ENCODE data around the gene ZNF879. TPM values are rescaled to one million over a fixed set of nuclear protein-coding genes. Genes with fewer than 3 reads are reported as not detected.

The ZNF879 gene
- total RNA-seq, 4 donors from 2014 or later, result 2.5 to 7.0 (median 3.7) TPM

DNA sequence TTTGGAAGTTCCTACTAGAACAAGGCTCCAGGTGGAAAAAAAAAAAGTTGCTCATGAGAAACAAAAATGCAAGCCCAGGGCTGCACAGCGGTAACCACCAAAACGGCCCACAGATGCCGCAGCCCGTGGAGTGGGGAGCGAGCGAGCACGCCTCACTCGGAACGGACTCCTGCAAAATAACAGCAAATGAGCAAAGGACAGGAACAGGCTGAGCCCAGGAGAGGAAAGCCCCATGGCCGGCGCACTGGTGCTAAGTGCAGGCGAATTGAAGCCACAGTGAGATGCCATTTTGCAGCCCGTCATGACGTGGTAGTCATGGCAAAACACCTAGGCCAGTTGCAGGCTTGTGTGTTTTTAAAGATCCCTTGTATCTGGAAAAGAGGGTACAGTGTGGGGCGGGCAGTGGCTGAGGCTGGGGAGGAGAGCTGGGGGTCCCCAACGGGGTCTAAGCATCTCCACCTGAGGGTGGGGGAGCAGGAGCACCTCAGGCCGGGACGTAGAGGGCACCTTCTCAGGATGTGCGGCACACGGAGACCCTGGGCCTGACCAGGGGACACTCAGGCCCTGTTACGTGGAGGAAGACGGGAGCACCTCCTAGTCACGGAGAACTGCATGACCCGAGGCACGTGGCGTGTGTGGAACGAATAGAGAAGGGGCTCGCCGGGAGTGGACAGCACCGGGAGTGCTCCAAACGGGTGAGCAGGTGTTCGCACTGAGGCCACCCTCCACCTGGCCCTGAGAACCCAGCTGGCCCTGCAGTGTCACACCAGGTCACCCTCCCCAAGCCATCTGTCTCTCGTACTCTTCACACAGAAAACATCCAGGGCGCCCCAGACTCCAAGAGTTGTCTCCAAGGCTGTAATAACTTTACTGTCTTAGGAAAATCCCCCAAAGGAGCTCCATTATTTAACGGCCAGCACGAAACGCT lies 39.2 kb upstream of the ZNF879 start:
- no peak for ATAC-seq
- no peaks in the 10 kb centered on the region for H3K9me3 ChIP-seq

DNA sequence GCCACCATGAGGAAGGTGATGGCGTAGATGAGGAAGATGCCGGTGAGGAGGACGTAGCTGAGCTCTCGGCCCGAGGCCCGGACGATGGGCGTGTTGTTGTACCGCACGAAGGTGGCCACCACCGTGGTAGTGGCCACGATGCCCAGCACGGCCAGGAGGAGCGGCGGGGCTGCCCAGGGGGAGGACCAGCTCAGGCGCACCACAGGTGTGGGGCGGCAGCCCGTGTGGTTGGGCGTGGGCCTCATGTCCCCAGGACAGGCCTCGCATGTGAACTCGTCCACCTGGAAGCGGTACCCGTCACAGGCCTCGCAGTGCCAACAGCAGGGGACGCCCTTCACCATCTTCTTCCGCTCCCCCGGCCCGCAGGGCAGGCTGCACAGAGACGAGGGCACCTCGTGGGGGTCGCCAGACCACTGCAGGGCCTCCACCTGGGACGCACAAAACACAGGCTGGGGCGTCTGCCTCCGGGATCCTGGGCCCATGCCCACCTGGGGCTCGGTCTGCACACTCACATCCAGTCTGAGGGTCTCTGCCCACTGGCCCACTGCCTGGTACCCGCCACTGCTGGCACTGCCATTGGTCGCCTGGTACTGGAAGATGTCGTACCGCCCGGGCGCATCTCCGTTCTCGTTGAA lies 37.2 kb upstream of the ZNF879 start:
- no peaks in the 10 kb centered on the region for H3K27me3 ChIP-seq
- no peaks in the 10 kb centered on the region for H3K36me3 ChIP-seq
- no peak overlapping the region for H3K27ac ChIP-seq
- intact Hi-C loops (cut with DNase I; ENCODE audit: low total_unique reads) (no loop called here), in situ Hi-C loops (cut with MboI; ENCODE audit: low sequenced_read_pairs in 4 of 4) (no loop called here)
- H3K9me3 ChIP-seq, result no peaks in the 10 kb centered on the region
- no peaks in the 10 kb centered on the region for H3K4me1 ChIP-seq
- ATAC-seq (no peak), DNase-seq (no peak)
- TF ChIP-seq CTCF (IDR thresholded peaks at IDR 0.05 in 4 of 5, conservative IDR thresholded peaks at IDR 0.05 in 1 of 5) (no peak), POLR2A (IDR thresholded peaks at IDR 0.05) (no peak)
- no peak overlapping the region for H3K4me3 ChIP-seq

More for the DNA sequence above, 39.2 kb upstream of the ZNF879 start:
- in situ Hi-C loops (cut with MboI; ENCODE audit: low sequenced_read_pairs in 4 of 4) (no loop called here), intact Hi-C loops (cut with DNase I; ENCODE audit: low total_unique reads) (no loop called here)
- Histone ChIP-seq H3K36me3 (no peaks in the 10 kb centered on the region), H3K4me1 (no peaks in the 10 kb centered on the region), H3K27ac (no peak overlapping the region), H3K27me3 (no peaks in the 10 kb centered on the region), H3K4me3 (no peak overlapping the region)
- no peak for DNase-seq
- TF ChIP-seq CTCF (IDR thresholded peaks at IDR 0.05 in 4 of 5, conservative IDR thresholded peaks at IDR 0.05 in 1 of 5), result no peak

DNA sequence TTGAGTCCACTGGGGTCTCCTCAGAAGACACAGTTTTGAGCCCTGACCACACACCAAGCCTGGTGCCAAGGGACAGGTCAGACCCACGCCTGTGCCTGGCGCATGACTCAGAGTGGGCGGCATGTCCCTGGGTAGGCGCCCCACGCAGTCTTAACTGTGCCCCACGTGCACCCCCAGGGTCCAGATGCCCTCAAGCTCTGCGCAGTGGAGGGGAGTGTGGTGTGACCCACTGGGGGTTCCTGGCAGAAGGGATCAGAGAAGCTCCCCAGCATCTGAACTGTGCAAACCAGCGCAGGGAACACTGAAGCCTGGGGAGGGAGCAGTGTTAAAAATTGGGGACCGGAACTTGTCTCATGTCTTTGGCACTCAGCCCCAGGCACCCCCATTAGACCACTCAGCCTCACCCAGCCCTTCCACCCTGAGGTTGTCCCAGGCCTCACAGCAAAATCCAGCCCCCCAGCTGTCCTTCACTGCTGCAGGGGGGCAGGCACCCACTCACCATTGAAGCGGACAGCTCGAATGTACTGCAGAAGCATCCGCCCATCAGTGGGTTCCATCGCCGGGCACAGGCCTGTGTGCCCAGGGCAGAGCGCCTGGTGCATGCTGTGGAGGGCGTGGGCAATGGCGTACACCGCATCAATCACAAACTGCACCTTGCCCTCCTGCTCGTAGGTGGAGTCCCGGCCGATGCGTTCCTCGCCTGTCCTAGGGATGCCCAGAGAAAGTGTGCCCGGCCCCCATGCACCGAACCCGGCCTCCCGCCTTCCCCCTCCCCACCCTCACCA lies 35.0 kb upstream of the ZNF879 start:
- DNase-seq (no peak), ATAC-seq (no peak)
- Histone ChIP-seq H3K27me3 (peaks cover 0 to 6% (median 1%) of the 10 kb centered on the region in 3 donors), H3K9me3 (no peaks in the 10 kb centered on the region), H3K27ac (no peak overlapping the region), H3K4me1 (no peaks in the 10 kb centered on the region), H3K4me3 (no peak overlapping the region), H3K36me3 (no peaks in the 10 kb centered on the region)
- in situ Hi-C loops (cut with MboI; ENCODE audit: low sequenced_read_pairs in 4 of 4), result no loop called here
- TF ChIP-seq POLR2A (IDR thresholded peaks at IDR 0.05), result no peak
- no peak for TF ChIP-seq CTCF (IDR thresholded peaks at IDR 0.05 in 4 of 5, conservative IDR thresholded peaks at IDR 0.05 in 1 of 5)
- intact Hi-C loops (cut with DNase I; ENCODE audit: low total_unique reads), result no loop called here

- TF ChIP-seq CTCF (IDR thresholded peaks at IDR 0.05 in 4 of 5, conservative IDR thresholded peaks at IDR 0.05 in 1 of 5), result no peak
- no peak for TF ChIP-seq POLR2A (IDR thresholded peaks at IDR 0.05)
- no peaks in the 10 kb centered on the region for H3K36me3 ChIP-seq
- no peak overlapping the region for H3K27ac ChIP-seq
- H3K4me1 ChIP-seq, result no peaks in the 10 kb centered on the region
- intact Hi-C loops (cut with DNase I; ENCODE audit: low total_unique reads) (no loop called here), in situ Hi-C loops (cut with MboI; ENCODE audit: low sequenced_read_pairs in 4 of 4) (no loop called here)
- H3K27me3 ChIP-seq, result peaks cover 3 to 12% (median 7%) of the 10 kb centered on the region in 3 donors
- H3K9me3 ChIP-seq, result no peaks in the 10 kb centered on the region
- no peak for ATAC-seq
- DNase-seq, result no peak
- no peak overlapping the region for H3K4me3 ChIP-seq
Observed at GRCh38 chr5:178989311-178989710, 34.3 kb upstream of the ZNF879 start.

Data from gastrocnemius medialis (tissue), 4 donors.